ENCODE results near the gene MCOLN1.

The MCOLN1 gene

GRCh38 chr19:7579182-7579581, 56.8 kb downstream of the MCOLN1 start:
- DNase-seq: no peak

GRCh38 chr19:7582446-7582845, 60.0 kb downstream of the MCOLN1 start:
- DNase-seq: no peak
